CD4-positive, alpha-beta memory T cell (primary cell): ENCODE data around the gene ZNF674. TPM values are rescaled to one million over a fixed set of nuclear protein-coding genes. Genes with fewer than 3 reads are reported as not detected.

ENCODE experiments used
- CTCF ChIA-PET: fragments of 350-600 bp; sonication (Branson Sonifier 250); formaldehyde crosslinking; loops from one replicate; lab custom pipeline; 2021; ENCODE audit warnings: inconsistent platforms; ENCODE audit not compliant: partially characterized antibody; lab: Charles Lee
- POLR2A ChIA-PET: fragments of 350-600 bp; sonication (Branson Sonifier 250); formaldehyde crosslinking; loops from one replicate; lab custom pipeline; 2021; ENCODE audit not compliant: partially characterized antibody; lab: Charles Lee
- DNase-seq, 5 donors: peaks; one replicate each; pipeline versions ENCODE4 v3.0.0 to v3.0.0-alpha.2; 2020 to 2022; ENCODE audit warnings: mixed read lengths in 1 of 5
- H3K27ac ChIP-seq: one replicate; pipeline ENCODE4 v1.7.0; 2013; ENCODE audit warnings: low read depth, low read length
- H3K27me3 ChIP-seq: 2 replicates; pipeline ENCODE4 v1.7.0; 2013; ENCODE audit warnings: mild to moderate bottlenecking, low read length, moderate library complexity; ENCODE audit not compliant: insufficient read depth
- H3K36me3 ChIP-seq: 2 replicates; pipeline ENCODE4 v1.7.0; 2013; ENCODE audit warnings: mild to moderate bottlenecking, low read length, moderate library complexity; ENCODE audit not compliant: insufficient read depth
- H3K4me1 ChIP-seq: 2 replicates; pipeline ENCODE4 v1.7.0; 2013; ENCODE audit warnings: mild to moderate bottlenecking, low read length, moderate library complexity; ENCODE audit not compliant: insufficient read depth
- H3K4me3 ChIP-seq, 2 donors: one replicate each; pipeline ENCODE4 v1.7.0; 2013; ENCODE audit warnings: low read length in 2 of 2, mild to moderate bottlenecking in 1 of 2
- H3K9me3 ChIP-seq, 2 donors: one replicate each; pipeline ENCODE4 v1.7.0; 2013; ENCODE audit warnings: low read length in 2 of 2, control low read depth in 1 of 2; ENCODE audit not compliant: control insufficient read depth in 1 of 2
- H3K27ac Mint-ChIP-seq, 7 donors: one replicate each; pipeline ENCODE4 v1.8.0; 2020 to 2021; ENCODE audit warnings: mixed read lengths in 7 of 7, mild to moderate bottlenecking in 6 of 7, inconsistent platforms in 3 of 7, moderate library complexity in 3 of 7
- H3K27me3 Mint-ChIP-seq, 2 donors: one replicate each; pipeline ENCODE4 v1.8.0; 2020 to 2021; ENCODE audit warnings: mixed read lengths in 2 of 2
- H3K36me3 Mint-ChIP-seq, 2 donors: one replicate each; pipeline ENCODE4 v1.8.0; 2020 to 2021; ENCODE audit warnings: mixed read lengths in 2 of 2, inconsistent platforms in 1 of 2, mild to moderate bottlenecking in 1 of 2
- H3K4me1 Mint-ChIP-seq, 4 donors: one replicate each; pipeline ENCODE4 v1.8.0; 2020 to 2021; ENCODE audit warnings: mixed read lengths in 4 of 4, mild to moderate bottlenecking in 1 of 4
- H3K4me3 Mint-ChIP-seq, 8 donors: one replicate each; pipeline ENCODE4 v1.8.0; 2020 to 2021; ENCODE audit warnings: mixed read lengths in 8 of 8, mild to moderate bottlenecking in 7 of 8, moderate library complexity in 6 of 8, inconsistent platforms in 3 of 8
- H3K9me3 Mint-ChIP-seq, 8 donors: one replicate each; pipeline ENCODE4 v1.8.0; 2020 to 2021; ENCODE audit warnings: mixed read lengths in 8 of 8, mild to moderate bottlenecking in 5 of 8, inconsistent platforms in 3 of 8, moderate library complexity in 1 of 8
- intact Hi-C: fragments of 100-400 bp; cut with micrococcal nuclease; formaldehyde crosslinking; loops from one replicate; pipeline ENCODE4 v1.15.1; 2023
- polyA plus RNA-seq, 2 donors: library from polyadenylated mRNA; unstranded; fragments of 300-500 nt; fragmentation: Illumina TruSeq; gene quantifications; one replicate each; pipeline ENCODE4 v1.2.3, GENCODE V29; 2021
- total RNA-seq, 2 experiments: library from RNA; stranded (reverse); gene quantifications; one replicate each; pipeline ENCODE4 v1.2.3, GENCODE V29; 2021

ZNF674 gene
- total and polyA plus RNA-seq, 4 experiments from 2014 or later: 0.22 to 8.6 (median 3.7) TPM

GRCh38 chrX:46575991-46576392 lies 30.8 kb upstream of the ZNF674 start:
- peaks cover 0 to 15% of the 10 kb centered on the region in 2 donors for H3K36me3 Mint-ChIP-seq
- H3K27me3 ChIP-seq: no peaks in the 10 kb centered on the region
- peaks cover 31 to 67% (median 44%) of the 10 kb centered on the region in 4 donors for H3K4me1 Mint-ChIP-seq
- POLR2A ChIA-PET: interaction anchor here (1.0 to 7.0 kb wide), 3 partner anchors 9 to 35 kb away, joined by 3 to 83 read pairs (median 20); no protein-coding TSS in a partner anchor
- peak overlapping the region; percentile 9 for H3K27ac ChIP-seq
- no peaks in the 10 kb centered on the region for H3K27me3 Mint-ChIP-seq
- peak in 1 of 5 donors; percentile 40 for DNase-seq
- CTCF ChIA-PET: interaction anchor here (0.6 to 7.3 kb wide), 4 partner anchors 12 to 111 kb away, joined by 3 to 39 read pairs (median 8); no protein-coding TSS in a partner anchor
- H3K4me1 ChIP-seq: peaks cover 62% of the 10 kb centered on the region
- no peaks in the 10 kb centered on the region for H3K9me3 ChIP-seq
- H3K27ac Mint-ChIP-seq: peak overlapping the region in 5 of 7 donors; percentile 6 to 81 (median 62)
- peak overlapping the region; percentile 76 to 91 (median 86) for H3K4me3 Mint-ChIP-seq
- peaks cover 0 to 2% (median 0%) of the 10 kb centered on the region in 8 donors for H3K9me3 Mint-ChIP-seq
- no peaks in the 10 kb centered on the region for H3K36me3 ChIP-seq
- H3K4me3 ChIP-seq: peak overlapping the region; percentile 65 to 69
- intact Hi-C loops: no loop called here

GRCh38 chrX:46575586-46575985 lies 30.4 kb upstream of the ZNF674 start:
- Histone ChIP-seq H3K4me3 (peak overlapping the region; percentile 65 to 69), H3K27ac (peak overlapping the region; percentile 60), H3K4me1 (peaks cover 60% of the 10 kb centered on the region), H3K27me3 (no peaks in the 10 kb centered on the region), H3K36me3 (no peaks in the 10 kb centered on the region), H3K9me3 (no peaks in the 10 kb centered on the region)
- intact Hi-C loops: no loop called here
- no peak for DNase-seq
- H3K4me3 Mint-ChIP-seq: peak overlapping the region; percentile 76 to 91 (median 86)
- ChIA-PET CTCF (interaction anchor here (1.0 to 7.3 kb wide), 4 partner anchors 13 to 112 kb away, joined by 3 to 39 read pairs (median 8); no protein-coding TSS in a partner anchor), POLR2A (interaction anchor here (1.0 to 7.0 kb wide), 5 partner anchors 9 to 67 kb away, joined by 3 to 83 read pairs (median 11); no protein-coding TSS in a partner anchor)
- H3K36me3 Mint-ChIP-seq: peaks cover 0 to 15% of the 10 kb centered on the region in 2 donors
- peaks cover 31 to 64% (median 43%) of the 10 kb centered on the region in 4 donors for H3K4me1 Mint-ChIP-seq
- H3K27me3 Mint-ChIP-seq: no peaks in the 10 kb centered on the region
- peak overlapping the region in 6 of 7 donors; percentile 6 to 81 (median 76) for H3K27ac Mint-ChIP-seq
- H3K9me3 Mint-ChIP-seq: peaks cover 0 to 2% (median 0%) of the 10 kb centered on the region in 8 donors

GRCh38 chrX:46574774-46575381 lies 29.7 kb upstream of the ZNF674 start:
- peaks cover 0 to 2% (median 0%) of the 10 kb centered on the region in 8 donors for H3K9me3 Mint-ChIP-seq
- H3K4me1 ChIP-seq: peaks cover 55% of the 10 kb centered on the region
- peak overlapping the region; percentile 61 to 91 (median 82) for H3K4me3 Mint-ChIP-seq
- peak overlapping the region in 4 of 7 donors; percentile 68 to 85 (median 70) for H3K27ac Mint-ChIP-seq
- POLR2A ChIA-PET: interaction anchor here (1.0 to 7.0 kb wide), 6 partner anchors 8 to 67 kb away, joined by 3 to 83 read pairs (median 8); no protein-coding TSS in a partner anchor
- no peaks in the 10 kb centered on the region for H3K27me3 ChIP-seq
- H3K27ac ChIP-seq: peak overlapping the region; percentile 60
- H3K27me3 Mint-ChIP-seq: no peaks in the 10 kb centered on the region
- H3K9me3 ChIP-seq: no peaks in the 10 kb centered on the region
- intact Hi-C loops: no loop called here
- peak; percentile 43 to 65 (median 53) for DNase-seq
- peaks cover 0 to 12% of the 10 kb centered on the region in 2 donors for H3K36me3 Mint-ChIP-seq
- CTCF ChIA-PET: interaction anchor here (1.2 to 7.3 kb wide), 3 partner anchors 13 to 112 kb away, joined by 4 to 39 read pairs (median 13); no protein-coding TSS in a partner anchor
- no peaks in the 10 kb centered on the region for H3K36me3 ChIP-seq
- H3K4me3 ChIP-seq: peak overlapping the region; percentile 65 to 69
- H3K4me1 Mint-ChIP-seq: peaks cover 30 to 58% (median 40%) of the 10 kb centered on the region in 4 donors

- peaks cover 0 to 2% (median 0%) of the 10 kb centered on the region in 8 donors for H3K9me3 Mint-ChIP-seq
- ChIA-PET CTCF (interaction anchor here (1.2 to 7.3 kb wide), 3 partner anchors 14 to 113 kb away, joined by 4 to 39 read pairs (median 13); no protein-coding TSS in a partner anchor), POLR2A (interaction anchor here (0.8 to 7.0 kb wide), 7 partner anchors 9 to 68 kb away, joined by 3 to 83 read pairs (median 4); no protein-coding TSS in a partner anchor)
- H3K27ac Mint-ChIP-seq: peak overlapping the region; percentile 48 to 89 (median 80)
- peaks cover 0 to 7% of the 10 kb centered on the region in 2 donors for H3K36me3 Mint-ChIP-seq
- peaks cover 24 to 51% (median 34%) of the 10 kb centered on the region in 4 donors for H3K4me1 Mint-ChIP-seq
- H3K4me3 ChIP-seq: peak overlapping the region in 1 of 2 donors; percentile 69
- intact Hi-C loops: loop anchor here (1.0 to 2.0 kb wide), 5 partner anchors 14 to 112 kb away; partner anchors contain the start of gene ZNF674
- H3K4me3 Mint-ChIP-seq: peak overlapping the region; percentile 61 to 91 (median 79)
- H3K36me3 ChIP-seq: no peaks in the 10 kb centered on the region
- peak; percentile 74 to 91 (median 83) for DNase-seq
- no peaks in the 10 kb centered on the region for H3K27me3 Mint-ChIP-seq
- H3K27ac ChIP-seq: peak overlapping the region; percentile 65
- no peaks in the 10 kb centered on the region for H3K27me3 ChIP-seq
- no peaks in the 10 kb centered on the region for H3K9me3 ChIP-seq
- peaks cover 49% of the 10 kb centered on the region for H3K4me1 ChIP-seq
These were observed 28.9 kb upstream of the ZNF674 start for GRCh38 chrX:46573892-46574773.

- intact Hi-C loops: loop anchor here (1.0 to 2.0 kb wide), 5 partner anchors 15 to 113 kb away; partner anchors contain the start of gene ZNF674
- Mint-ChIP-seq H3K27ac (peak within 1 kb of the TSS; percentile 75 to 89 (median 85)), H3K36me3 (peaks cover 0 to 7% of the 10 kb centered on the region in 2 donors), H3K4me3 (peak within 1 kb of the TSS; percentile 61 to 91 (median 79)), H3K4me1 (peaks cover 21 to 44% (median 33%) of the 10 kb centered on the region in 4 donors), H3K27me3 (no peaks in the 10 kb centered on the region), H3K9me3 (no peaks in the 10 kb centered on the region)
- Histone ChIP-seq H3K27me3 (no peaks in the 10 kb centered on the region), H3K36me3 (no peaks in the 10 kb centered on the region), H3K9me3 (no peaks in the 10 kb centered on the region), H3K27ac (peak within 1 kb of the TSS; percentile 65), H3K4me1 (peaks cover 42% of the 10 kb centered on the region), H3K4me3 (peak within 1 kb of the TSS; percentile 14 to 69)
- peak; percentile 50 to 70 (median 57) for DNase-seq
- ChIA-PET POLR2A (interaction anchor here (0.8 to 7.0 kb wide), 11 partner anchors 13 to 69 kb away, joined by 3 to 83 read pairs (median 5); no protein-coding TSS in a partner anchor), CTCF (interaction anchor here (0.8 to 2.4 kb wide), 9 partner anchors 13 to 94 kb away, joined by 3 to 32 read pairs (median 5); no protein-coding TSS in a partner anchor)
These were observed 28.2 kb upstream of the ZNF674 start, which contains the start of gene CHST7 for GRCh38 chrX:46573331-46573891. CHST7 (plus strand) TSS chrX:46573765; CDS start chrX:46573932, 167 bp downstream.
